HCEC 1CT (cell line): ENCODE data around the gene CD6.

Experiments
- DNase-seq: peaks from one replicate; pipeline ENCODE4 v3.0.0-alpha.2; 2017

Gene CD6

DNA sequence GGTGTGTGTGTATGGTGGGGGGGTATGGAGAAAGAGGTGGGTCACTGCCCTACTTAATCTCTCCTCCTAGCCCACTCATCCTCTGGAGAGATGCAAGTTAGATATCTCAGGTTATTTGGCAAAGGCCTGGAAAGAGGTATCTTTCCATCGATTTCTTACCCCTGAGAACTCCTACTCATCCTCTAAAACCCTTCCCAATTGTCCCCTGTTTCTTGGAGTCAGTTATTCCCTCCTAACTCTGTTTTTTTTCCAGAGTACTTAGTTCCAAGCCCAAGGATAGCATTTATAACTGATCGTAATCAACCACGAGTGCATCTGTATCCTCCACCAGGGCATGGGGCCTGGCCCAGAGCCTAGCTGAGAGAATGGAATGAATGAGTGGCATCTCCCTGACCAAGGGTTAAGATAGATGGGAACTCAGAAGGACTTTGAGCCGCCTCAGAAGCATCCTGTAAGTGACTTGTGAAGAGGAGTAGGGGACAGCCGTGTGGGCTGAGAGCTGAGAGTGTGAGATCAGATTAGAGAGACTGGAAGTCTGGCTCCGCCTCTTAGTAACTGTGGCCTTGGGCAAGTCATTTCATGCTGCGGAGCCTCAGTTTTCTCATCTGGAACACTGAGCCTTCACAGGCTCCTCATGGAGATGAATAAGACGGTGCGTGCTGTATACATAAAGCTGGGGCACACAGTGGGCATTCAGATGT lies 16.2 kb downstream of the CD6 start:
- no peak for DNase-seq

DNA sequence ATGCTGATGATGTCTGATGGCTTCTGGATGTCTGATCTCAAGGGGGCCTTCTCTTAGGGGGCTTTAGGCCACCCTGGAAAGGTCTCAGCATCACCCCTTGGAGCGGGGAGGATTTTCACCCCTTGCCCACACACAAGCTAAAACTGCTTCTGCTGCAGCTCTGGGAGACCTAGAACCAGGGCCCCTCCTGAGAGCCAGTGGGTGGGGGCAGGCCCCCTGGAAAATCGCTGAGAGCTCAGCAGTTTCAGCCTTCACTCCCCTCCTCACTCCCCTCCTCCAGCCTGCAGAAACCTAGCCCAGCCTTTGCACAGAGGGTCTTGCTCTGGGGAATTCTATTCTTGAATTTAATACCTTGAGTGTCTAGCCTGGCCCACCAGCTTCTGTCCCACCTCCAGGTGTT lies 17.2 kb downstream of the CD6 start:
- DNase-seq, result no peak

DNA sequence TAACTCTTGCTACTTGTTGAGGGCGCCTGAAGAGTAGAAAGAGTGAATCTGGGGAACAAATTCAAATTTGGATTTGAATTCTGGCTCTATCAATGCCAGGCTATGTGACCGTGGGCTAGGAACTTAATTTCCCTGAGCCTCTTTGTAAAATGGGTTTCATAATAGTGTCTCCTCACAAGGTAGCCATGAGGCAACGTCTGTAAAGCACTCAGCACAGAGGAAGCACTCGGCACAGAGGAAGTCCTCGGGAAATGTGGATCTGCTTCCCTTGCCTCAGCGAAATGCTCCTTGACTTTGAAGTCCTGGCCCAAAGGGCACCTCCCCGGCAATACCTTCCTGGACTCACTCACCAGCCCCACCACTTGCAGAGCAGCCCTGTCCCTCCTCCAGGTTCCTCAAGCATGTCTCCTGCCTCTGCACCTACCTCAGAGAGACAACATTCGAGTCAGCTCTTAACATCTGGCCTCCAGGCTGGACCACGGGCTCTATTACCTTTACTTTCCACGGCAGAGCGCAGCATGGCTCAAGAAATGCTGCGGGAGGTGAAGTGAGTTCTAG lies 17.7 kb downstream of the CD6 start:
- DNase-seq, result no peak

DNA sequence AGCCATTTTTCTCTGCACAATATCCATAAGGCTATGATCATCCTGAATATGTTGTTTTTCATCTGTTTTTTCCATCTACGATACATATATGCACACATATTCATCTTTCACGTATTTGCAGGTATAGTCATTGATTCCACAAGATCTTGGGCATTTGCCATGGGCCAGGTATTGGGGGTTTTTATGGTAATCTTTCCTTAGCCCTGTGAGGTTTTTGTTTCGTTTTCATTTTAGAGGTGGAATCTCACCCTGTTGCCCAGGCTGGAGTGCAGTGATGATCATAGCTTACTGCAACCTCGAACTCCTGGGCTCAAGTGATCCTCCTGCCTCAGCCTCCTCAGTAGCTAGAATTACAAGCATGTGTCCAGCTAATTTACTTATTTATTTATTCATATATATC lies 20.0 kb downstream of the CD6 start:
- no peak for DNase-seq

DNA sequence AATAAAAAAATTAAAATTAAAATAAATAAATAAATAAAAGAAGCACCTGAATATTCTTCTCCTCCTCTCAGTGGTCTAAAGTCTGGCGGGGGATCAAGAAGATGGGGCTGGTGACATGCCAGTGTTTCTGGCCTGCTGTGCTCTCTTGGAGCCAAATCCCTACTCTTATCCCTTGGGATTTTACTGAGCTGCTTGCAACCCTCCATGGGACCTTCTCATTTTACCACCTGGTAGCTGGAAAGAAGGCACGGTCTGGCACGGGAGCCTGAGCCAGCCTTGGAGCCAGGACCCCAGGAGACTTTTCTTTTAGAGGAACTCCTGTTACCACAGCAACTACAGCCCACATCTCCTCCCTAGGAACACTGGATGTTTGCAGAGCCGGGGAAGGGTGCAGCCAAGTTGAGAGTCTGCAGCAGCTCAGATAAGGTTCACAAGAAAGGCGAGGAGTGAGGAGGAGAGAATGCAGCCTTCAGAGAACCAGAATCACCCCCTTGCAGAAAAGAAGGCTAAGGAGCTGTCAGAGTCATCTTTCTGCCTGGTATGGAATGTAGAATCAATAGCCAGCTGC lies 21.4 kb downstream of the CD6 start:
- no peak for DNase-seq

DNA sequence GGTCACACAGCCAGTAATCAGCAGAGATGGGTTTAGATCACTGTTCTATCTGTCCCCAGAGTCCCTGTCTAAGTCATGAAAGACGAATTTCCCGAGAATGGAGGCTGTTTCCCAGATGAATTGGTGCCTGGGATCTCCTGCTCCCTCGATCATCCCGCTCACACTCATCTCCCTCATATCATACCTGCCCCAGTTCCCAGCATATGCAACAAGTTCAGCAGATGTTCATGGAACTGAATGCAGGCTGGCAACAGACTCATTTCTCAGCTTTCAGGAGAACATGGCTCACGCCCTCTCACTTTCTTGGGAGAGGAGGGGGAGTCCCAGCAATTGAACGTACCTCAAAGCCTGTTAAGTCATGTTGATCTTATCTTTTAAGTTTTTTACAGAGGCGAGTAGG lies 22.1 kb downstream of the CD6 start:
- DNase-seq, result no peak

DNA sequence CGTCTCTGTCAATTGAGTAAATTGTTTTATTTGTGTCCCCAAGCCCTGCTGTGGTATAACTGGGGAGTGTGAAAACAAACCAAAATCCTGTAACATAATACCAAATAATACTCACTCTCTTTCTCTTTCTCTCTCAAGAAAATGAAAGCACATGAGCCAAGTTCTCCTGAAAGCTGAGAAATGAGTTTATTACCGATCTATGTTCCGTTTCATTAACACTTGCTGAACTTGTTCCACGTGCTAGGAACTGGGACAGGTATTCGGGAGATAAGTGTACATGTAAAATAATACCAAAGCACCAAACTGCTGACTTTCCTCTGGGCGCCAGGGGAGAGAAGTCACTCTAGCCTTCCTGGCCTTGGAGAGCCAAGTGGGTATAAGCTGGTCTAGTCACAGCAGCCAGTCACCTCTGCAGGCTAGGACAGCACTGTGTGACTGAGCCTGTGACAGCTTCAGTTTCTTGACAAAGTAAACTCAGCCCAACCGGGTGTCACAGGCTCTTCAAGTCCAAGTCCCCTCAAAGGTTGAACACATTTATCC lies 23.1 kb downstream of the CD6 start:
- no peak for DNase-seq

DNA sequence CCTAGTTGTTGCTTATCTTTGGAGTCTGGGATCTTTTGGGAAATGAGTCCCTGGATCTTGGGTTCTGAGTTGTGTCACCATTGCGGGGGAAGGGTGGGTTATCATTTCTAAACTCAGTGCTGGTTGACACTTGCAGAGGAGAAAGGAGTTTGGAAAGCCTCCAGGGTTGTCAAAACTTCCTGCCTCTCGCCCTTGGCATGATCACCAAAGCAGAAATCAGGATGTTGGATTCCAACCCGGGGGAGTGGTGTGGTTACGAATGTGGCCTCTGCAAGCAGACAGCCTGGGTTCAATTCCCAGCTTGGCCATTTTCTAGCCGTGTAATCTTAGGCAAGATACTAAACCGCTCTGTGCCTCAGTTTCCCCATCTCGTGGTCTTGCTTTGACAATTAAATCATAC lies 24.3 kb downstream of the CD6 start:
- no peak for DNase-seq

DNA sequence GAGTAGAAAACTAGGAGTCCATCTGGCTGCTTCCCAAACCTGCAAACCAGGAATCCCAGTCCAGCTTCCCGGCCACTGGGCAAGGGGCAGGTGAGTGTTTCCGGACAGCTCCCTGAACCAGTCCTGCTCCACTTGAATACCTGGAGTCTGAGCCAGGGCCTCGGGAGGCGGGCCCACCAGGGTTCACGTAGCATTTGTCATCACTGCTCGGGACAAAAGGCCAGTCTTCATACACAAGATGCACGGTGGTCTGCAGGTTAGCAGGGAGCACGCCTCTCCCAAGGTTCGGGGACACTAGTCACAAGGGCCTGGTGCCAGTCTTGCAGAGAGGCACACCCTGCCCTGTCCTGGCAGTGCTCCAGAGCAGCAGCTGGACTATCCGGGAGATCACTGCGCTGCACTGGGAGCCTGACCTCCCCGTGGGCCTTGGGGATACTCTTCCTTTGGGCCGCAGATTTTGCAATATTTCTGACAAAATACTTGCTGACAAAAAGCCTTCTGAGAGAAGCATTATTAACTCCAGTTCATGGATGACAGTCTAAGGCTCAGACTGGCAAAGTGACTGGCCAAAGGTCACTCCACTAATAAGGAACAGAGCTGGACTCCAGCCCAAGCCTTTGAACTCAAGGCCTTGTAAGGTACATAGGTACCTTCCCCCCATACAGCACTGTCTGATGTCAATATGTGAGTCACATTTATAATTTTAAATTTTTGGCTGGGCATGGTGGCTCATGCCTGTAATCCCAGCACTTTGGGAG lies 25.1 kb downstream of the CD6 start:
- DNase-seq, result no peak

DNA sequence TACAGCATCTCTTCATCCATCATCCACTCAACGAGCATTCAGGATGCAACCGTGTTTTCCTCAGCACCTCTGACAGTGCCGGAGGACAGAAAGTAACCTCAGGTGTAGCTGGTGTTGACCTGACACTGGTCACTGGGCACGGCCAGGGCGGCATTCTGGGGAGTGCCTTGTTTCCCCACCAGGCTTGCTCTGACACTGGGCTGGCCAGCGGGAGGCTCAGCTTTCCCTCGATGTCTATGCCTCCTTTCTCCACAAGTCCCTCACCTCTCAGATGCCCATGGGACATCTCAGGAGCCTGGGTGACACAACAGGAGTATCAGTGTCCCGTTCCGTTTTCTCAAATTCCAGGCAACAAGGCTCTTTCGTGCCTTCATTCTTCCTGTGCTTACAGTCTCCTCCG lies 28.9 kb downstream of the CD6 start:
- DNase-seq, result no peak

DNA sequence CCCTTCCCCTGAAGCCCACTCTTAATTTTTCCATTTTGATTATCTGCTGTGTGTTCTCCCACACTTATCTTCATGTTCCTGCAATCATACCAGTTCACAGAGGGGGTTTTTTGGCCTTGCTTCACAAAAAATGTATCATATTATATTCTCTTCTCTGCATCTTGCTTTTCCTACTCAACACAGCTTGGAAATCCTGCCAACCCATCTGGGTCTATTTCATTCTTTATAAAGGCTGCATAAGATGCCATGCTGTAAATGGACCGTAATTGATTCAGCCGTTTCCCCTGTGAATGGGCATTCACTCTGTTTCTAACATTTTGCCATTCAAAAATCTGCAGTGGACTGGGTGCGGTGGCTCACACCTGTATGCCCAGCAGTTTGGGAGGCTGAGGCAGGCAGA lies 30.5 kb downstream of the CD6 start:
- DNase-seq, result no peak

DNA sequence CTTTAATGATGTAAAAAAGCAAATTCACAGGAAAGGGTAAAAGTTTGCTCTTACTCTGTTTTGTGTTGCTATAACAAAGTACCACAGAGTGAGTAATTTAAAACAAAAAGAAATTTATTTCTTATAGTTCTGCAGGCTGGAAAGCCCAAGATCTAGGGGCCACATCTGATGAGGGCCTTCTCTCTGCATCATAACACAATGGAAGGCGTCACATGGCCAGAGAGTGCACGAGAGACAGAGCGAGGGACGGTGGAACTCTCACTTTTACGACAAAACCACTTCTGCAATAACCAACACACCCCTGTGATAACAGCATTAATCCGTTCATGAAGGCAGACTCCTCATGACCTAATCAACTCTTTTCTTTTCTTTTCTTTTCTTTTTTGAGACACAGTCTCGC lies 31.1 kb downstream of the CD6 start:
- DNase-seq, result no peak

DNA sequence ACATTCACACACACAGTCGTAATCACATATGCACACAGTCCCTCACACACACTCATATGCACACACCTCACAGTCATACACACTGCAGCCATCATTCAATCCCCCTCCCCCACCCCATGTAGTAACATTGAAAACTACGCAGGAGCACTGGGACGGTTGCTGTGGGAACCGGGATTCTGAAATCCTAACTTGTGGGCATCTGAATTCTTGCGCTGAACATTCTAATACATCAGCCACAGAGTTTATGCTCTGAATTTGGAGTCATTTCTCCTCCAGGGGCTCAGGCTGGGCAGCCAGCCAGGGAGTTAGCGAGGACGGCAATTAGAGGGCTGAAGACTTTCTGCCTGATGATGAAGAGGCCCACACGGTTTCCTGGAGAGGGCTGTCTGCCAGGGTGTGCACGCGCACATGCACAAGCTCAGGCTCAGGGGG lies 32.7 kb downstream of the CD6 start:
- no peak for DNase-seq

DNA sequence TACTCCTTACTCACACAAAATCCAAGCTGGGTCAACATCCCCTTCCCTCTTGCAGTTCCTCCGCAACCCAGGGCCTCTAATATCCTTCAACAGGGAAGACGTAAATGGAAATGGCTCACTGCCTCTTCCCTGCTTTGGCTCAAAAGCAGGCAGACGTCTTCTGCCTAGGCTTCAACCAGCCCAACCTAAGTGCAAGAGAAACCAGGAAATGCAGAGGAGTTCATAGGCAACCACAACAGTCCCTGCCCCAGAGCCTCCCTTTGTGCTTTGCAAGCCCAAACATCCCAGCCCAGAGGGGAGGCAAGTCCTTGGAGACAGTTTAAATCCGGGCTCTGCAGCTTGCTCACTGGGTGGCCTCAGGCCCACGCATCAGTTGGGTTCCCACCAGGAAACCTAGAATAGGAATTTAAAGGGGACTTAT lies 33.3 kb downstream of the CD6 start:
- no peak for DNase-seq

DNA sequence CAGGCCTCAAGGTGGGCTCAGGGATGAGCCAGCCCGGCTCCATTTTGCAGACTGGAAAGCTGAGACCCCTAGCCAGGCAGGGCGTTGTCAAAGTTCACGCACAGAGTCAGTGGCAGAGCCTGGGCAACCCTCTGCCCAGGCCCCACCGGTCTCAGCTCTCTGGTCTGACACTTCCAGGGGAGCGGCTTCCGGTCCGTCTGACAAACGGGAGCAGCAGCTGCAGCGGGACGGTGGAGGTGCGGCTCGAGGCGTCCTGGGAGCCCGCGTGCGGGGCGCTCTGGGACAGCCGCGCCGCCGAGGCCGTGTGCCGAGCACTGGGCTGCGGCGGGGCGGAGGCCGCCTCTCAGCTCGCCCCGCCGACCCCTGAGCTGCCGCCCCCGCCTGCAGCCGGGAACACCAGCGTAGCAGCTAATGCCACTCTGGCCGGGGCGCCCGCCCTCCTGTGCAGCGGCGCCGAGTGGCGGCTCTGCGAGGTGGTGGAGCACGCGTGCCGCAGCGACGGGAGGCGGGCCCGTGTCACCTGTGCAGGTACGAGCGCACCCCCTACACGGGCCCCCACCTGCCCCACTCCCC lies 36.0 kb downstream of the CD6 start:
- DNase-seq, result no peak

DNA sequence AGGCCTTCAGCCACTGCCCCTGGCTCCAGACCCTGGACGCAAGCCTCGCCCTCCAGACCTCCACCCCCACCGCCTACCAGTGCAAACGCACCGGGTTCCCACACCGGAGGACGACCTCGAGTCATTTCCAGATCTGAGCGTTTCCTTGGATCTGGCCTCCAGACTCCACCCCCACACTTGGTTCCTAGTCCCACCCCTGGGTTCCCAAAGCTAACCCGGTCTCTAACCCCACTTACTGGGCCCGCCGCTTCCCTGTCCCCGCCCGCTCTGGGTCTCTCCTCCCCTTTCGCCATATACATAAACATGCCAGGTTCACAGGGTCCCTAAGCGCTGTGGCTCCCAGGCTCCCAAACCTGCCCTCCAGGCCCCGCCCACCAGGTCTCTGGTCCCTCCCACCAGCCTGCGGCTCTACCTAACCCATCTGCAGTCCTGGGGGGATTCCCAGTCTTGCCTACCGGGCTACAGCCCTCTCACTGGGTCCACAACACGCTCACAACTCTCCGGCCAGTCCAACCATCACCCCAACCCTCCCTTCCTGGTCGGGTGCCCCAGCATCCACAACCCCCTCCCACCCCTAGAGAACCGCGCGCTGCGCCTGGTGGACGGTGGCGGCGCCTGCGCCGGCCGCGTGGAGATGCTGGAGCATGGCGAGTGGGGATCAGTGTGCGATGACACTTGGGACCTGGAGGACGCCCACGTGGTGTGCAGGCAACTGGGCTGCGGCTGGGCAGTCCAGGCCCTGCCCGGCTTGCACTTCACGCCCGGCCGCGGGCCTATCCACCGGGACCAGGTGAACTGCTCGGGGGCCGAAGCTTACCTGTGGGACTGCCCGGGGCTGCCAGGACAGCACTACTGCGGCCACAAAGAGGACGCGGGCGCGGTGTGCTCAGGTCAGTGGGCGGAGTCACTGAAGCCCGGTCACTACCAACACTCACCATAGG lies 36.7 kb downstream of the CD6 start:
- DNase-seq, result no peak

DNA sequence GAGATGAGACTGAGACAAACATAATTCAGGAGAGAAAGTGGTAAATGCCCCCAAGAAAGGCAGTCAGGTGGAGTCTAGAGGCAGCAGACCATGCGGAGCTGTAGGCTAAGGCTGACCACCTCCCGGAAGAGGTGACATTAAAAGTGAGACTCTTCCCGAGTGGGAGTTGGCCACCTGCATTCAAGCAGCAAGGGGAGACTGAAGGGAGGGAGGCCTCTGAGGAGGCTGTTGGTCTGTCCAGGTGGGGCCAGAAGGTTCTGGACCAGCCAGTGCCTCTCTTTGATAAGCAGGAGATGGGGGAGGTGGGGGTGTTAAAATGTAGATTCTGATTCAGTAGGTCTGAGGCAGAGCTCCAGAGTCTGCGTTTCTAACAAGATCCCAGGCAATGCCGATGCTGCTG lies 37.5 kb downstream of the CD6 start:
- no peak for DNase-seq

DNA sequence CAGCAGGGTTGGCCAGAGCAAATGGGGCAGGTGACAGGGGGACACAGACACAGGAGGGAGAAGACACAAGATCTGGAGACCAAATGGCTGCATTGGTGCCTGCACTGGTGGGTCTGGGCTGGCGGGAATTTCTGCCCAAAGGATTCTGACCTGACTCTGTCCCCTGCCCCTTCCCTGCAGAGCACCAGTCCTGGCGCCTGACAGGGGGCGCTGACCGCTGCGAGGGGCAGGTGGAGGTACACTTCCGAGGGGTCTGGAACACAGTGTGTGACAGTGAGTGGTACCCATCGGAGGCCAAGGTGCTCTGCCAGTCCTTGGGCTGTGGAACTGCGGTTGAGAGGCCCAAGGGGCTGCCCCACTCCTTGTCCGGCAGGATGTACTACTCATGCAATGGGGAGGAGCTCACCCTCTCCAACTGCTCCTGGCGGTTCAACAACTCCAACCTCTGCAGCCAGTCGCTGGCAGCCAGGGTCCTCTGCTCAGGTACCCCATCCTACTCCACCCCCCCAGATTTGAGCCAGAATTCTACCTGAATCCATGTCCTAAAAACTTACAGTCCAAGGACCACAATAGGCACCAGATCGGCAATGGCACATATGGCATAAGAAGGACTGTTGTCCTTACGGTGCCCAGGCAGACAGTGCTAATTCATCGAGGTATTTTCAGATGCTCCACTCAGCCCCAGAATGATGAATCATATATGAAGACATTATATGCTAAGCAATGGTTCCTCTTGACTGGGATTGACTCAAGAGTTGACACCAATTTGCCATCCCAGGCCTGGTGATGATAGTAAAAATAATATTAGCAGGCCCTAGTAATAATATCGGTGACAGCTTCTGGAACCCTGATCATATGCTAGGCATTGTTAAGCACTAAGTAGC lies 38.2 kb downstream of the CD6 start:
- DNase-seq, result no peak

DNA sequence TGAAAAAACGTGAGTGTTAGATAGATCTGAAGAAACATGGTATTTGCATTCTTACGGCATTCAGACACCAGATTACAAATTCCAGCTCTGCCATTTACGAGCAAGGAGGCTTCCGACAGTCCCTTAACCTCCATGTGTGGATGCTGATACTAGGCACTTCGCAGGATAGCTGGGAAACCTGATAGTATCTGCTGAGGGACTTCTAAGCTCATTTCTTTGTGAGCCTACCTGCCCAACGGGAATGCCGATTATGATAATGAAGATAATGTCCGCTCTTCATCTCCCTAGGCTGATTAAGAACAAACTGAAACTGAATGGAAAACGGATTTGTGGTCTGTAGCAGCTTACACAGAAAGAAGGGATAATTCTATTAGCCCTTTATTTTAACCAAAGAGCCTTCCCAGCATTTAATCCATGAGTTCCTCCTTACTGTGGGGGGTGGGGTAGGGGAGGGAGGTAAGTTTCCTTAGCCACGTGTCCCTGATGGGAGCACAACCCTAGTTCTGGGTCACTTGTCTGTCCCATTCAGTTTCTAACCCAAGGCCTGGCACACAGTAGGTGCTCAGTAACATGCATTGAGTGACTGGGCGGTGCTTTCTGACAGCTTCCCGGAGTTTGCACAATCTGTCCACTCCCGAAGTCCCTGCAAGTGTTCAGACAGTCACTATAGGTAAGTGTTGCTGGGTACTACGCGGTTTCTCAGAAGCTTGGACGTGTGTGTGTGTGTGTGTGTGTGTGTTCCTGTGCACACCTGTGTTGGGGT lies 39.2 kb downstream of the CD6 start:
- DNase-seq, result no peak

DNA sequence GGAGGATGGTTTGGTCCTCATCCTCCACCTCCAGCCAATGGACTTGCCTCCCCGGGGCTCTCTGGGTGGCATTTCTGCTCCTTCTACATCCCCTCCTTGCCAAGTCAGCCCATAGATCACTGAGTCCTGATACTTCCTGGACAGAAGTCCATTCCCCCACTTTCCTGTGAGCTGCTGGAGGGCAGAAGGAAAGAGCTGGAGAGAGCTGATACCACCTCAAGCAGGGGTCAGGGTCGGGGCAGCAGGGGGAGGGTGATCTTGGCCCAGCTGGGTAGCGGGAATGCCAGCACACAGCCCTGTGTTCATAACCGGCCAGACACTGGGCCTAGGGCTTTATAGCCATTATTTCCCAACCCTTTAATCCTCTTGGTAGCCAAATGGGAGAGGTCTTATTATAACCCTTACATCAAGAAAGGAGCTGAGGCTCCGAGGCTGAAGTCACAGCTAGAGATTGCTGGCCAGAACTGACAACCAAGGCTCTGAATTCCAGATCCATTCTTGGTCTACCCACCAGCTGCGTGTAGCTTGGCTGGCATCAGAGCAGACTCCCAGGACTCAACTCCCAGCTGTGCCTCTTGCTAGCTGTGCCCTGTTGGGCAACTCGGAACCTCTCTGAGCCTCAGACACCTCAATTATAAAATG lies 39.9 kb downstream of the CD6 start:
- no peak for DNase-seq
